Activated T-cell treated with anti-CD3 and anti-CD28 coated beads, Interleukin-2, amount 50 U/mL, for 24 hours (primary cell): ENCODE measurements around the gene CLIC5.

ENCODE experiments used
- DNase-seq: peaks from one replicate; pipeline ENCODE4 v3.0.0-alpha.2; 2020
- H3K27ac Mint-ChIP-seq: 2 replicates; pipeline ENCODE4 v1.8.0; 2020; ENCODE audit warnings: mild to moderate bottlenecking, mixed read lengths
- H3K27me3 Mint-ChIP-seq: 2 replicates; pipeline ENCODE4 v1.8.0; 2020; ENCODE audit warnings: mixed read lengths
- H3K36me3 Mint-ChIP-seq: 2 replicates; pipeline ENCODE4 v1.8.0; 2020; ENCODE audit warnings: low read depth, mixed read lengths
- H3K4me1 Mint-ChIP-seq: 2 replicates; pipeline ENCODE4 v1.8.0; 2020; ENCODE audit warnings: low read depth, mixed read lengths
- H3K4me3 Mint-ChIP-seq: 2 replicates; pipeline ENCODE4 v1.8.0; 2020; ENCODE audit warnings: mild to moderate bottlenecking, moderate library complexity, mixed read lengths
- H3K9me3 Mint-ChIP-seq: 2 replicates; pipeline ENCODE4 v1.8.0; 2020; ENCODE audit warnings: mixed read lengths

Gene CLIC5

DNA sequence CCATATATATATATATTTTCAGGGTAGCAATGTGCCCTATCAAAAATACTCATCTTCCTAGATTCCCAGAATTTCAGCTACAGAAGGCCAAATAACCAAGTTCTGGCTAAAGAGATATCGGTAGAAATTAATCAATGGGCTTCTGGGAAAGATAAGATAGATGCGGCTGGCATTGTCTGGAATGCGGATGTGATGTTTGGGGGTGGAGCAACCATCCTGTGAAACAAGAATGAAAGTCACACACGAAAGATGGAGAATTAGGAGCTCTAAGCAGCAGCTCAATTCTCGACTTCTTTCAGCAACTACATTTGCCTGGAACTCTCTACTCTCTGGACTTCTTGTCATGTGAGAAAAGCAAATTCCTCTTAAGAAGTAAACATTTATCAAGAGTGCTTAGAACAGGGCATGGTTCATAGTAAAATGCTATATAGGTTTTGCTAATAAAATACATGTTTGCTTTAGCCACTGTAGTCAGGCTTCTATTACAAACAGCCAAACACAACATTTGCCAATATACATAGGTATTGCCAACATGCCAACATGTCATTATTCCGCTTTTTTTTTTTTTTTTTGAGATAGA, 90.8 kb downstream of the CLIC5 start:
- H3K9me3 Mint-ChIP-seq = no peaks in the 10 kb centered on the region
- H3K27ac Mint-ChIP-seq = peak overlapping the region; percentile 80
- H3K27me3 Mint-ChIP-seq = no peaks in the 10 kb centered on the region
- no peak for DNase-seq
- no peaks in the 10 kb centered on the region for H3K36me3 Mint-ChIP-seq
- H3K4me1 Mint-ChIP-seq = peaks cover 74% of the 10 kb centered on the region
- no peak overlapping the region for H3K4me3 Mint-ChIP-seq

DNA sequence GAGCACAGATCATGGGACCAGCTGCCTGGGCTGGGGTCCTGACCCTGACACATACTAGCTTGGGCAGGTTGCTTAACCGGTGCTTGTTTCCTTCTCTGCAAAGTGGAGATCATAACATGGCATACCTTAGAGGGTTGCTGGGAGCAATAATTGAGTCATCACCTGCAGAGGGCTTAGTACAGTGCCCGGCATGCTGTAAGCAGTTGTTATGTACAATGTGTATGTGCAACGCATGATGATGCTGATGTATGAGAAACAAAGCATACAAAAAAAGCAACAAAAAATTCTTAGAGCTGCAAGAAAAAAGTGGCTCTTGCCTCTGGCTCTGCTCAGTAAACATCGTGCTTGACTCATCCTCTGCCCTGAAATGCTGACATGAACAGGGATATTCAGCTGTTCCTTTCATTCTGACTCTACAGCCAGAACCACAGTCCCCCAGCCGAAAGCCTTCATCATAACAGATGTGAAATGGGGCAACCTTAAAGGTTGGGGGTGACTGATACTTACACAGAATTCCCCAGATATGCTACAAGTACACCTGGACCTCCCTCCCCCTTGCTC, 91.7 kb downstream of the CLIC5 start:
- Mint-ChIP-seq H3K9me3 (no peaks in the 10 kb centered on the region), H3K27ac (peak overlapping the region; percentile 97), H3K36me3 (no peaks in the 10 kb centered on the region), H3K27me3 (no peaks in the 10 kb centered on the region), H3K4me1 (peaks cover 74% of the 10 kb centered on the region), H3K4me3 (peak overlapping the region; percentile 32)
- peak; percentile 53 for DNase-seq

DNA sequence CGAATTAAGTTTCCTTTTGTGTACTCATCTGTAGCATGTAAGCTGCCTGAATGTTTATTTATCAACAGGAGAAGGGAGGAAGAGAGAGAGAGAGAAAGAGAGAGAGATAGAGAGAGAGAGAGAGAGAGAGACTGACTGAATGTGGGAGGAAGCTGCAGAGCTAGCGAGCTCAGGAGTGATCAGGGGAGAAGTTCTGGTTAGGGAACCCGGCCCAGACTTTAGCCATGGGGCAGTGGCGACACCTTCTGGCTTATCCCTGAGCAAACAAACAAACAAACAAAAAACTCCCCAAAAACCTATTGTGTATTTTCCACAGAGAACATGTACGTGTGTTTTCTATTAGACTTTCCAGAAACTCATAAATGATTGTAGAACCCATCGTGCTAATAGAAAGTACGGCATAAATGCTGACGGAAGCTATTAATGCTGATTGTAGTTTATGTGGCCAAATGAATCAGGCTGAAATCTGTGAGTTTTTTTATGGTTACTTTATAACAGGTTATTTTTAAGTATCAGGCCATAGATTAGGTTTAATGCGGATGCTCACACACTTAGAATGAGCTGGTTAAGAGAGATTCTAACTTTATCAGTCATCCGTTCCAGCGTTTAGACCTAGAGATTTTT, 92.8 kb downstream of the CLIC5 start:
- H3K27ac Mint-ChIP-seq = peak overlapping the region; percentile 97
- H3K4me1 Mint-ChIP-seq = peaks cover 68% of the 10 kb centered on the region

DNA sequence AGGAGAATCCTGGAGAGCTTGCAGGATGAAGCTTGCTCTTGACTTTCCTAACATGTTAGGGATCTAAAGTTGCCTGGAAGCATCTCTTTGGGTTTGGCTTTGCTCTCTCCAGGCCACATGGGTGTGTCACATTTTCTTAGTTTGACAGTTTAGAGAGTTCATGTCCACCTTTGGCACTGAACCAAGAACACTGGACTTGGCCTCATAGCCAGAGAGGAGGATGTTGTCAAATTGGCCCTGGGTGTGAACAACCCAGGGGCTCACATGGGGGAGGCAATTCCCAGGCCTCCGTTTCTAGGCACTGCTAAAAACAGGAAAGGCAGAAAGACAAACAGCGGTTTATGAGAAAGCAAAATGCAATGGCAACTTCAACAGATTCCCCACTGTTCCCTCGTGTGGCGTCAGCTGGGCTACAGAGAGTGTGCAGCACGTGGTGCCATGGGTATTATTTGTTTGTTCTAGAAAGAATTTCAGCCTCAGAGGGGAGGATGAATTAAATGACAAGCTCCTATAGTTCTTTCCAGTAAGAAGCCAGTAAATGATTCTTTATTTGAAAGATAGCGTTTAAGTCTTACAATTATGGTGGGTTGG, 93.9 kb downstream of the CLIC5 start:
- H3K27ac Mint-ChIP-seq = peak overlapping the region; percentile 97

More for the DNA sequence above, 92.8 kb downstream of the CLIC5 start:
- Mint-ChIP-seq H3K9me3 (no peaks in the 10 kb centered on the region), H3K27me3 (no peaks in the 10 kb centered on the region), H3K36me3 (no peaks in the 10 kb centered on the region), H3K4me3 (peak overlapping the region; percentile 58)
- DNase-seq = peak; percentile 71

DNA sequence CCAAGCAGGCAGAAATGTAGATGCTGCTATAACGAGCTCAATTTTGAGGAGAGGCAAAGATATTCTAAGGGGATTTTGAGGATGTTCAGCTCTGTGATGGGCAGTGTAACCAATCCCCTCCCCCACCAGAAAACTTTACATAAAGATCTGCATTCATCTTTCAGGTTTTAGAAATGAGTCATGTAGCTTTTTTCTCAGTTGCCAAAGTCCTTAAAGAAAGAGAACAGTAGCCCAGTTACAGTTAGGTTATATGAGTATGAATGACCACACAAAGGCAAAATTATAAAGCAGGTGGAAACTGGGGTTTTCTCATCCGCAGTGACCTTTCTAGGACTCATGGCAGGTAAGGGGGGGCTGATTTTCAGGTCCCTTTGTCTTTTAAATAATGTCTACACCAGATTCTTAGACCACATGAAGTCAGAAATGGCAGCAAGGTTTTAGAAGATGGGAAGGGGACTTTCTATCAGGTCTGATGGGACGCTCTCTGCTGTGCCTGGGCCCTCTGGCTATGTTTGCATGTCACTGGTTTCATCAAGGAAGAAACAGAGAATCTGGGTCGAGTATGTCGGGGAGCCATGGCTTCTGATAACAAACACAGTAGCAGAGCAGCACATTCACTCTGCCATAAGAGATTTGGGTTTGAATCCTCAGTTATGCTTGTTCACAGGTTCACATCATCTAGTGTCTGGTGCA, 94.7 kb downstream of the CLIC5 start:
- DNase-seq = no peak
- Mint-ChIP-seq H3K4me3 (peak overlapping the region; percentile 45), H3K4me1 (peaks cover 57% of the 10 kb centered on the region), H3K27ac (peak overlapping the region; percentile 97), H3K9me3 (no peaks in the 10 kb centered on the region), H3K36me3 (no peaks in the 10 kb centered on the region), H3K27me3 (no peaks in the 10 kb centered on the region)

More for the DNA sequence above, 93.9 kb downstream of the CLIC5 start:
- no peaks in the 10 kb centered on the region for H3K9me3 Mint-ChIP-seq
- no peaks in the 10 kb centered on the region for H3K27me3 Mint-ChIP-seq
- DNase-seq = no peak
- peak overlapping the region; percentile 45 for H3K4me3 Mint-ChIP-seq
- H3K4me1 Mint-ChIP-seq = peaks cover 62% of the 10 kb centered on the region
- no peaks in the 10 kb centered on the region for H3K36me3 Mint-ChIP-seq

DNA sequence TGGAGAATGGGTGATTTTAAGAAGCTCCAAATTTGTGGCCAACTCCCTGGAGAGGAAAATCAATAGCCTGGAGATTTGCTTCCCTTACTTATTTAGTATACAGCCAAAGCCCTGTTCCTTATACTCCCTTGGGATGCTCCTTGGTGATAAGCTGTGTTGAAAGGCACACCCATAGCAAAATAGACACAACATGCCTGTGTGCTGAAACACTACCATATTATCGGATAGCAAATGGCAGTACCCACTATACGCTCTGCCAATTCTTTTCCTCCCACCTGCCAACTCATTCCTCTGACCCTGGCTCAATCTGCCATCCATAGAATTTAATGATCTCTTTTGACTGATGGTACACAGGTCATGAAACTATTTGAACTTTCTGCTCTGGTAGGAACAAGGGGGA, 98.2 kb downstream of the CLIC5 start:
- no peak for DNase-seq
- Mint-ChIP-seq H3K9me3 (no peaks in the 10 kb centered on the region), H3K27ac (no peak overlapping the region), H3K27me3 (no peaks in the 10 kb centered on the region), H3K36me3 (peaks cover 2% of the 10 kb centered on the region), H3K4me3 (no peak overlapping the region), H3K4me1 (peaks cover 26% of the 10 kb centered on the region)

DNA sequence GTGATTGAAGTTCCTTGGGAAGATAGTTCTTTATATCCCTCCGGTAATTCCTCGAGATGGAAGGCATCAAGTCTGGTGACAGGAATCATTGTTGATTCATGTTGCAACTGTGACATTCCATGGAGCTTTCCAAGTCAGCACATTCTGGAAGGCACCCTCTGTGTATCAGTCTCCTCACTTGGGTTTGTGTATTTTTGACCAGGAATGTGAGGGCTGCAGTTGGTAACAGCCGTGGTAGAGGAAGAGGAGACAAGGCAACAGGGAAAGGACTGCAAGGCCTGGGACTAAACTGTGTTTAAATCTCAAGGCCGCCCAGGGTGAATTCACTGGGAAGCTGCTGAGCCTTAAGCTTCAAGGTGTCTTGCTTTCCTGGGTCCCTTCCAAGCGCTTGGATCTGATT, 99.0 kb downstream of the CLIC5 start:
- DNase-seq = no peak
- H3K27ac Mint-ChIP-seq = no peak overlapping the region
- H3K4me3 Mint-ChIP-seq = no peak overlapping the region
- no peaks in the 10 kb centered on the region for H3K27me3 Mint-ChIP-seq
- peaks cover 6% of the 10 kb centered on the region for H3K36me3 Mint-ChIP-seq
- no peaks in the 10 kb centered on the region for H3K9me3 Mint-ChIP-seq
- peaks cover 18% of the 10 kb centered on the region for H3K4me1 Mint-ChIP-seq

- H3K36me3 Mint-ChIP-seq = peaks cover 6% of the 10 kb centered on the region
- no peak overlapping the region for H3K27ac Mint-ChIP-seq
- no peaks in the 10 kb centered on the region for H3K27me3 Mint-ChIP-seq
- peaks cover 10% of the 10 kb centered on the region for H3K4me1 Mint-ChIP-seq
- no peaks in the 10 kb centered on the region for H3K9me3 Mint-ChIP-seq
- no peak overlapping the region for H3K4me3 Mint-ChIP-seq
- DNase-seq = no peak
Observed at GRCh38 chr6:45915780-45916468, 99.7 kb downstream of the CLIC5 start.

DNA sequence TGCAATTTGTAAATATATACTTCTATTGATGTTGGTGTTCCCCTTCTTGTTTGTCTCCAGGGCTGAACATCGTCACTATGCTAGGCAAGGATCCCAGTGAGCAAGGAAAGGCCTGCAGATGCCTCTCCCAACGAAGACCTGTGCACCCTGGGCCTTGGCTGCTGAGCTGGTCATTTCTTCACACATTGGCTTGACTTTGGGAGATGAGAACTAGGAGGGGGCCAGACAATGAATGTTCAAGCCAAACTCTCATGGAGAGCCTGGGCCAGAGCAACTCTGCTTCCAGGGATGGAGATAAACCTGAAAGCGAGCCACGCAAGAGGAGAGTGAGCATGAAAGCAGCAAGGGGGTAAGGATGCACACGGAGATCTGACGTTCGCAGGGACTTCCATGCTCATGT, 104.0 kb downstream of the CLIC5 start:
- H3K4me1 Mint-ChIP-seq = no peaks in the 10 kb centered on the region
- peaks cover 6% of the 10 kb centered on the region for H3K36me3 Mint-ChIP-seq
- no peaks in the 10 kb centered on the region for H3K9me3 Mint-ChIP-seq
- DNase-seq = no peak
- no peak overlapping the region for H3K27ac Mint-ChIP-seq
- H3K4me3 Mint-ChIP-seq = no peak overlapping the region
- no peaks in the 10 kb centered on the region for H3K27me3 Mint-ChIP-seq

- Mint-ChIP-seq H3K4me1 (no peaks in the 10 kb centered on the region), H3K4me3 (no peak overlapping the region), H3K9me3 (no peaks in the 10 kb centered on the region), H3K36me3 (peaks cover 7% of the 10 kb centered on the region), H3K27ac (no peak overlapping the region), H3K27me3 (no peaks in the 10 kb centered on the region)
- DNase-seq = no peak
Observed at GRCh38 chr6:45903959-45904358, 111.7 kb downstream of the CLIC5 start.

DNA sequence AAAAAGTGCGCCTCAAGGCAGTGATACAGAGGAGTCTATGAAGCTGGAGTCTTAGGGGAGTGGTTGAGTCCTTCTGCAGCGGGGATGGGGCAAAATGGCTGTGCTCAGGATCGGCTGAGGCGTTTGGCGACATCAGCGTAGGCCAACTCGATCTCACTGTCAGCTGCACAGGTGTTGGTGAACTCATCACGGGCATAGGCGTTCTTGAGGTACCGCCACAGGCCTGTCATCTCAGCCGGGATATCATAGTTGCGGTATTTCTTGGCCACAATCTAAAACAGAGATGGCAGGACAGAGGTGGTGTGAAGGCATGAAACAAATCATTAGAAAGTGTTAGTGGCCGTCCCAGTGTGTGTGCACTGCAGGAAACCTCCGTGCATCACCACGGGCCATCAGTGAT, 112.7 kb downstream of the CLIC5 start:
- Mint-ChIP-seq H3K9me3 (no peaks in the 10 kb centered on the region), H3K4me1 (no peaks in the 10 kb centered on the region)
- DNase-seq = no peak

DNA sequence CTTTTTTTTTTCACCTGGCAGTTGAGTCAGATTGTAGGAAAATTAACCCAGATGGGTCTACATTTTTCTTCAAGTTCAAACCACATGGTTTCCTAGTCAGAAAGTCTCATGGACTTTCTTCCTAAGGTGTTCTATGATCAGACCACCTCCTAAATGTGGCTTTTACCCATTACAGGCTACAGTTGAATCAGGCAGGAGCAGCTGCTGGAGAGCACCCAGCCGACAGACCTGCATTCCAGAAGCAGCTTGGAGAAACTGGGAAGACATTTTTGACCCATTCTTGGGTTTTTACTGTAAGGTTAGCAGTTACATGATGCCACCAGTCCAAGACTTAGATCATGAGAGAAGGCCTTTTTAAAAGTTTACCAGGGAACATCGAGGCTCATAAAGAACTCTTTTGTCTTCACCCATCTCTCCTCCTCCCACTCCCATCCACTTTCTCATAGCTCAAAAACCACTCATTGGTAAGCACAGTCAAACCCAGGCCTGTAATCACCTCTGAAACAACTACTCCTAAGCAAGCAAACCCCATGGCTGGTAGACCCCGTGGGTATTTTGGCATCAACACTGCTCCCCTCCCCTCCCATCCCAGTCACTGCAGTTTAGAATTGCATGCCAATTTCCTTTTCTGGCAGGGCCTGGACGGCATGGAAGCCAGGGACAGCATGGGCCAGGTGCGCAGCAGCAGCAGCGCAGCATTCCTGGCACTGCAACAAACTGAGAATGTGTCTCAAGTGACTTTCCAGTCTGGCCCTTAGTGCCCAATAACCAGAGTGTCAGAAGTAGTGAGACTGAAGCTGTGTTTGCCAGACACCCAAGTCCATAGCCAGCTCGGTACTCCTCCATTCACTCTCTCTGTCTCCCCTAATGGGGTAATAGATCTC, 113.7 kb downstream of the CLIC5 start:
- Mint-ChIP-seq H3K4me1 (peaks cover 7% of the 10 kb centered on the region), H3K27me3 (no peaks in the 10 kb centered on the region), H3K27ac (no peak overlapping the region), H3K4me3 (no peak overlapping the region), H3K36me3 (peaks cover 7% of the 10 kb centered on the region), H3K9me3 (no peaks in the 10 kb centered on the region)
- DNase-seq = no peak

More for the DNA sequence above, 112.7 kb downstream of the CLIC5 start:
- H3K36me3 Mint-ChIP-seq = peaks cover 7% of the 10 kb centered on the region
- H3K27ac Mint-ChIP-seq = no peak overlapping the region
- no peaks in the 10 kb centered on the region for H3K27me3 Mint-ChIP-seq
- H3K4me3 Mint-ChIP-seq = no peak overlapping the region

- no peaks in the 10 kb centered on the region for H3K27me3 Mint-ChIP-seq
- peaks cover 14% of the 10 kb centered on the region for H3K4me1 Mint-ChIP-seq
- H3K36me3 Mint-ChIP-seq = peaks cover 7% of the 10 kb centered on the region
- no peak overlapping the region for H3K27ac Mint-ChIP-seq
- DNase-seq = no peak
- no peaks in the 10 kb centered on the region for H3K9me3 Mint-ChIP-seq
- no peak overlapping the region for H3K4me3 Mint-ChIP-seq
Observed at GRCh38 chr6:45900808-45901752, 114.6 kb downstream of the CLIC5 start.
